Muscle of back (tissue), 13 donors: ENCODE data around the gene CNTRL. TPM values are rescaled to one million over a fixed set of nuclear protein-coding genes. Genes with fewer than 3 reads are reported as not detected.
"Not testable (repeated sequence)": the region's sequence is repeated elsewhere in the genome, so short reads cannot be mapped to it uniquely, and the experiment has no call there.

ENCODE experiments used
- DNase-seq, 3 donors: peaks; one replicate each; pipeline versions ENCODE4 v3.0.0 to v3.0.0-alpha.2; 2013
- long read RNA-seq, 9 donors: transcript quantifications; one replicate each; lab custom pipeline, GENCODE V29; 2026
- polyA plus RNA-seq, 10 donors: library from polyadenylated mRNA; unstranded; fragments of 120-200 nt; gene quantifications; one replicate each; pipeline ENCODE4 v1.2.1, GENCODE V29; 2013; ENCODE audit not compliant: insufficient read length in 10 of 10

Gene CNTRL
- 10 to 100 TPM; 12.9 to 25.0 (median 18.2) TPM for polyA plus RNA-seq
- long read RNA-seq, donor 1, result 0 reads
- long read RNA-seq, donor 2, result 0 reads
- long read RNA-seq, donor 3, result 0 reads
- long read RNA-seq, donor 4, partial matches to known transcripts, result 5 of 29 reads
- long read RNA-seq, donor 4, other reads (novel, unspliced or antisense), result 24 of 29 reads
- long read RNA-seq, donor 5, result 0 reads
- long read RNA-seq, donor 6, result 0 reads
- long read RNA-seq, donor 7, partial matches to known transcripts, result 5 of 5 reads
- long read RNA-seq, donor 7, other reads (novel, unspliced or antisense), result 0 of 5 reads
- long read RNA-seq, donor 8, result 0 reads
- long read RNA-seq, donor 9, result 0 reads

- DNase-seq, result peak; percentile 91 to 99 (median 95)
These were observed at the start of gene CNTRL for GRCh38 chr9:121074370-121075250. Gene CNTRL (plus strand): TSS chr9:121074955. CDS start chr9:121088327, 13,372 bp downstream.

- no peak for DNase-seq
These were observed 48.5 kb upstream of the CNTRL start for GRCh38 chr9:121026260-121026691.

- DNase-seq, result no peak
These were observed 48.0 kb upstream of the CNTRL start for GRCh38 chr9:121026768-121027167.

- not testable (repeated sequence) for DNase-seq
These were observed 46.5 kb upstream of the CNTRL start for GRCh38 chr9:121028285-121028684.

GRCh38 chr9:121029469-121029868 lies 45.3 kb upstream of the CNTRL start:
- DNase-seq, result no peak

- DNase-seq, result no peak
These were observed 40.2 kb upstream of the CNTRL start for GRCh38 chr9:121034529-121034928.

GRCh38 chr9:121035717-121036116 lies 39.0 kb upstream of the CNTRL start:
- DNase-seq, result not testable (repeated sequence)

GRCh38 chr9:121038362-121038761 lies 36.4 kb upstream of the CNTRL start:
- DNase-seq, result peak; percentile 49 to 80 (median 61)

- DNase-seq, result peak in 1 of 3 donors; percentile 40
These were observed 36.0 kb upstream of the CNTRL start for GRCh38 chr9:121038804-121039203.

GRCh38 chr9:121048175-121048574 lies 26.6 kb upstream of the CNTRL start:
- DNase-seq, result no peak

- no peak for DNase-seq
These were observed 26.1 kb upstream of the CNTRL start for GRCh38 chr9:121048618-121049017.

GRCh38 chr9:121050128-121050988 lies 24.4 kb upstream of the CNTRL start, which contains the start of gene C5:
Gene C5 (minus strand): TSS chr9:121050275. CDS start chr9:121050246, 29 bp downstream.
- DNase-seq, result no peak

GRCh38 chr9:121053544-121053943 lies 21.2 kb upstream of the CNTRL start:
- no peak for DNase-seq

GRCh38 chr9:121055642-121056143 lies 19.1 kb upstream of the CNTRL start:
- DNase-seq, result no peak

GRCh38 chr9:121057821-121058220 lies 16.9 kb upstream of the CNTRL start:
- no peak for DNase-seq

- no peak for DNase-seq
These were observed 15.2 kb upstream of the CNTRL start for GRCh38 chr9:121059513-121059912.

- DNase-seq, result peak; percentile 51 to 79 (median 62)
These were observed 14.6 kb upstream of the CNTRL start for GRCh38 chr9:121059998-121060636.

GRCh38 chr9:121066850-121067249 lies 7.9 kb upstream of the CNTRL start:
- DNase-seq, result no peak

GRCh38 chr9:121067640-121068039 lies 7.1 kb upstream of the CNTRL start:
- no peak for DNase-seq

- no peak for DNase-seq
These were observed 5.4 kb upstream of the CNTRL start for GRCh38 chr9:121069396-121069795.

GRCh38 chr9:121071370-121071755 lies 3.4 kb upstream of the CNTRL start:
- DNase-seq, result no peak
